ENCODE results near the gene PRR20D. TPM values are rescaled to one million over a fixed set of nuclear protein-coding genes. Genes with fewer than 3 reads are reported as not detected.

The PRR20D gene
- total RNA-seq, 1 donor from 2014 or later: not detected

- H3K9me3 ChIP-seq (ENCODE audit: insufficient read depth, low read depth, low read length): no peaks in the 10 kb centered on the region
- TF ChIP-seq, protein P1, sequence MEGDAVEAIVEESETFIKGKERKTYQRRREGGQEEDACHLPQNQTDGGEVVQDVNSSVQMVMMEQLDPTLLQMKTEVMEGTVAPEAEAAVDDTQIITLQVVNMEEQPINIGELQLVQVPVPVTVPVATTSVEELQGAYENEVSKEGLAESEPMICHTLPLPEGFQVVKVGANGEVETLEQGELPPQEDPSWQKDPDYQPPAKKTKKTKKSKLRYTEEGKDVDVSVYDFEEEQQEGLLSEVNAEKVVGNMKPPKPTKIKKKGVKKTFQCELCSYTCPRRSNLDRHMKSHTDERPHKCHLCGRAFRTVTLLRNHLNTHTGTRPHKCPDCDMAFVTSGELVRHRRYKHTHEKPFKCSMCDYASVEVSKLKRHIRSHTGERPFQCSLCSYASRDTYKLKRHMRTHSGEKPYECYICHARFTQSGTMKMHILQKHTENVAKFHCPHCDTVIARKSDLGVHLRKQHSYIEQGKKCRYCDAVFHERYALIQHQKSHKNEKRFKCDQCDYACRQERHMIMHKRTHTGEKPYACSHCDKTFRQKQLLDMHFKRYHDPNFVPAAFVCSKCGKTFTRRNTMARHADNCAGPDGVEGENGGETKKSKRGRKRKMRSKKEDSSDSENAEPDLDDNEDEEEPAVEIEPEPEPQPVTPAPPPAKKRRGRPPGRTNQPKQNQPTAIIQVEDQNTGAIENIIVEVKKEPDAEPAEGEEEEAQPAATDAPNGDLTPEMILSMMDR (IDR thresholded peaks at IDR 0.05; ENCODE audit: insufficient read depth, low read depth, low read length): no peak
- TF ChIP-seq EZH2 (IDR thresholded peaks at IDR 0.05; ENCODE audit: insufficient read depth, low read length): no peak
- H3K27ac Mint-ChIP-seq (ENCODE audit: unreplicated experiment): no peak overlapping the region
- no peak overlapping the region for H3K4me3 ChIP-seq (ENCODE audit: insufficient read depth, low read depth, low read length)
- peaks cover under 1% of the 10 kb centered on the region for H3K4me1 Mint-ChIP-seq (ENCODE audit: low read depth, unreplicated experiment)
- H3K9ac ChIP-seq (ENCODE audit: low read length): no peak overlapping the region
- no peaks in the 10 kb centered on the region for H3K4me1 ChIP-seq (ENCODE audit: insufficient read depth, low read length)
- DNase-seq (ENCODE audit: low read depth) (no peak), FAIRE-seq (no peak)
- H3K27me3 ChIP-seq (ENCODE audit: insufficient read depth, low read length): no peaks in the 10 kb centered on the region
- H4K20me1 ChIP-seq (ENCODE audit: insufficient read depth, low read length): no peaks in the 10 kb centered on the region
- H2AFZ ChIP-seq (ENCODE audit: low read depth, low read length): no peak overlapping the region
- no peak overlapping the region for H3K4me3 Mint-ChIP-seq (ENCODE audit: unreplicated experiment)
- H3K27ac ChIP-seq (ENCODE audit: low read depth, low read length): no peak overlapping the region
- H3K9me3 Mint-ChIP-seq (ENCODE audit: unreplicated experiment): no peaks in the 10 kb centered on the region
- no peaks in the 10 kb centered on the region for H3K36me3 Mint-ChIP-seq (ENCODE audit: low read depth, unreplicated experiment)
- H3K79me2 ChIP-seq (ENCODE audit: insufficient read depth, low read length): no peaks in the 10 kb centered on the region
- no peak overlapping the region for H3K4me2 ChIP-seq (ENCODE audit: low read length)
- no peaks in the 10 kb centered on the region for H3K27me3 Mint-ChIP-seq (ENCODE audit: low read depth, unreplicated experiment)
- no peaks in the 10 kb centered on the region for H3K36me3 ChIP-seq (ENCODE audit: insufficient read depth, low read length)
Measured at GRCh38 chr13:57212989-57213388, 52.6 kb downstream of the PRR20D start.

Other genes starting within 250 kb of the PRR20D start
- not detected in 2 replicates for gene PRR20A, start 19.7 kb upstream of the PRR20D start, total RNA-seq
- gene PRR20B, start 13.1 kb upstream of the PRR20D start, total RNA-seq: not detected in 2 replicates
- gene PRR20C, start 6.6 kb upstream of the PRR20D start, total RNA-seq: not detected in 2 replicates
- not detected in 2 replicates for gene PRR20E, start 6.6 kb downstream of the PRR20D start, total RNA-seq

All from astrocyte (in vitro differentiated cells and primary cell).